Measurements from ENCODE around the gene PRKCB.
"Not testable (repeated sequence)": the region's sequence is repeated elsewhere in the genome, so short reads cannot be mapped to it uniquely, and the experiment has no call there.

PRKCB gene

DNA sequence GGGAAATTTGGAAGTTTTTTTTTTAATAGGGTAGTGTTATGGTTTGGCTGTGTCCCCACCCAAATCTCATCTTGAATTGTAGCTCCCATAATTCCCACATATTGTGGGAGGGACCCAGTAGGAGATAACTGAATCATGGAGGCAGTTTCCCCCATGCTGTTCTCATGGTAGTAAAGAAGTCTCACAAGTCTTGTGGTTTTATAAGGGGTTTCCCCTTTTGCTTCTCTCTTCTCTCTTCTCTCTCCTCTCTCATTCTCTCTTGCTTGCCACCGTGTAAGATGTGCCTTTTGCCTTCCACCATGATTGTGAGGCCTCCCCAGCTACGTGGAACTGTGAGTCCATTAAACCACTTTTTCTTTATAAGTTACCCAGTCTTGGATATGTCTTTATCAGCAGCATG, 403.1 kb downstream of the PRKCB start:
- H3K27me3 ChIP-seq (ENCODE audit: control insufficient read depth in 5 of 5, insufficient read depth in 4 of 5, low read length in 5 of 5): not testable (repeated sequence)

GRCh38 chr16:24246911-24247607, 411.3 kb downstream of the PRKCB start:
- Histone ChIP-seq H3K9ac (ENCODE audit: low read length in 5 of 5) (no peak overlapping the region), H3K27me3 (ENCODE audit: control insufficient read depth in 5 of 5, insufficient read depth in 4 of 5, low read length in 5 of 5) (no peaks in the 10 kb centered on the region), H3K4me1 (ENCODE audit: control insufficient read depth in 5 of 5, insufficient read depth in 5 of 5, low read length in 5 of 5) (no peaks in the 10 kb centered on the region), H3K27ac (ENCODE audit: low read depth, low read length) (no peak overlapping the region), H3K36me3 (ENCODE audit: control insufficient read depth in 5 of 5, insufficient read depth in 5 of 5, low read length in 5 of 5) (no peaks in the 10 kb centered on the region), H3K9me3 (ENCODE audit: control insufficient read depth in 5 of 5, low read length in 5 of 5) (no peaks in the 10 kb centered on the region), H3K4me3 (ENCODE audit: low read depth in 1 of 5, low read length in 5 of 5) (no peak overlapping the region)

More for the DNA sequence above, 403.1 kb downstream of the PRKCB start:
- not testable (repeated sequence) for H3K4me3 ChIP-seq (ENCODE audit: low read depth in 1 of 5, low read length in 5 of 5); H3K27ac ChIP-seq (ENCODE audit: low read depth, low read length); H3K9ac ChIP-seq (ENCODE audit: low read length in 5 of 5); H3K4me1 ChIP-seq (ENCODE audit: control insufficient read depth in 5 of 5, insufficient read depth in 5 of 5, low read length in 5 of 5); H3K36me3 ChIP-seq (ENCODE audit: control insufficient read depth in 5 of 5, insufficient read depth in 5 of 5, low read length in 5 of 5)
- H3K9me3 ChIP-seq (ENCODE audit: control insufficient read depth in 5 of 5, low read length in 5 of 5): peaks cover 2 to 14% (median 10%) of the 10 kb centered on the region in 5 donors

GRCh38 chr16:24253192-24253591, 417.4 kb downstream of the PRKCB start:
- Histone ChIP-seq H3K9ac (ENCODE audit: low read length in 5 of 5) (no peak overlapping the region), H3K9me3 (ENCODE audit: control insufficient read depth in 5 of 5, low read length in 5 of 5) (no peaks in the 10 kb centered on the region), H3K4me1 (ENCODE audit: control insufficient read depth in 5 of 5, insufficient read depth in 5 of 5, low read length in 5 of 5) (no peaks in the 10 kb centered on the region), H3K4me3 (ENCODE audit: low read depth in 1 of 5, low read length in 5 of 5) (no peak overlapping the region), H3K27me3 (ENCODE audit: control insufficient read depth in 5 of 5, insufficient read depth in 4 of 5, low read length in 5 of 5) (peaks cover 4 to 34% (median 24%) of the 10 kb centered on the region in 5 donors), H3K36me3 (ENCODE audit: control insufficient read depth in 5 of 5, insufficient read depth in 5 of 5, low read length in 5 of 5) (no peaks in the 10 kb centered on the region), H3K27ac (ENCODE audit: low read depth, low read length) (no peak overlapping the region)

DNA sequence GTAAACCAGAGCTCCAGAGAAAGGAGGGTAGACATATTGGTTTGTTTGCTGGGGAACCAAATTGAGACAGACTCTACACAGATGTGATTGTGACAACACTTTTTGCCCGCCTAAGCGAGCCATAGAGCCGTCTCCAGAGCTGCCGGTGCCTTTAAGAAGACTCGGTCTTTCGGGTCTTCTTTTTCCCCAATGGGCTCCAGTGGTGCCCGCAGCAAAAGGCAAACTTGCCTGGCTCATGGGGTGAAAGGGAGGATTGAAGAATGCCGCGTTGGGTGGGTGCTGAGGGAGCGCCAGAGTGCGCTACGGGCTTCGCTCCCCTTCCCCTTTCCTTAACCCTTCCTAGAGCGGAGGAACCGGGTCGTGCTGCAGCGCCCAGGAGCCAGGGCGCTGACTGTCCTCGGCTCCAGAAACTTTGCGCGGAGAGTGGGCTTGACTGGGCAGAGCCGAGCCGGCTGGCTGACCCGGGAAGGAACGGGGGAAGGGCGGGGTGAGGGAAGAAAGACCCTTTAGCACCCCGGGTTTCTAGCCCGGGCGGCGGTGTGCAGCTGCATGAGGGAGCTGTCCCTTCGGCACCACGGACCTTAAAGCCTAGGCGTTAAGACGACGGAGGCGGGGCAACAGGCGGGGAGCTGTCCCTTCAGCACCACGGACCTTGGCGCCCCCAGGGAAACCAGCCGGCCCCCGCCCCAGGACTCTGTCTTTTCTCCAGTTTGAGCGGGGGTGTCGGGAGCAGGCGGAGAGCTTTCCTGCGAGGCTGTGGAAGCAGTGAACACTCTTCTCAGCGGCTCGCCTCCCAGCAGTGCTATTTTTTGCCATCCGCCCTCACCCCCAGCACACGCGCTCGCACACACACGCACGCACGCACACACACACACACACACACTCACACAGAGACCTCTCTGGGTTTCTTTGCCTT, 419.9 kb downstream of the PRKCB start, which contains the start of gene CACNG3:
CACNG3 (plus strand) TSS at position 880 of the 916 bp plus-strand sequence. CDS start 420 bp downstream, outside the sequence.
- H3K36me3 ChIP-seq (ENCODE audit: control insufficient read depth in 5 of 5, insufficient read depth in 5 of 5, low read length in 5 of 5): no peaks in the 10 kb centered on the region
- no peak within 1 kb of the TSS for H3K4me3 ChIP-seq (ENCODE audit: low read depth in 1 of 5, low read length in 5 of 5)
- no peaks in the 10 kb centered on the region for H3K4me1 ChIP-seq (ENCODE audit: control insufficient read depth in 5 of 5, insufficient read depth in 5 of 5, low read length in 5 of 5)
- H3K9ac ChIP-seq (ENCODE audit: low read length in 5 of 5): no peak within 1 kb of the TSS
- no peak within 1 kb of the TSS for H3K27ac ChIP-seq (ENCODE audit: low read depth, low read length)
- H3K27me3 ChIP-seq (ENCODE audit: control insufficient read depth in 5 of 5, insufficient read depth in 4 of 5, low read length in 5 of 5): peaks cover 4 to 35% (median 29%) of the 10 kb centered on the region in 5 donors
- H3K9me3 ChIP-seq (ENCODE audit: control insufficient read depth in 5 of 5, low read length in 5 of 5): no peaks in the 10 kb centered on the region

GRCh38 chr16:24257958-24258357, 422.2 kb downstream of the PRKCB start:
- Histone ChIP-seq H3K27ac (ENCODE audit: low read depth, low read length) (no peak overlapping the region), H3K36me3 (ENCODE audit: control insufficient read depth in 5 of 5, insufficient read depth in 5 of 5, low read length in 5 of 5) (no peaks in the 10 kb centered on the region), H3K9ac (ENCODE audit: low read length in 5 of 5) (no peak overlapping the region), H3K4me3 (ENCODE audit: low read depth in 1 of 5, low read length in 5 of 5) (no peak overlapping the region), H3K27me3 (ENCODE audit: control insufficient read depth in 5 of 5, insufficient read depth in 4 of 5, low read length in 5 of 5) (peaks cover 4 to 38% (median 29%) of the 10 kb centered on the region in 5 donors), H3K9me3 (ENCODE audit: control insufficient read depth in 5 of 5, low read length in 5 of 5) (no peaks in the 10 kb centered on the region), H3K4me1 (ENCODE audit: control insufficient read depth in 5 of 5, insufficient read depth in 5 of 5, low read length in 5 of 5) (no peaks in the 10 kb centered on the region)

DNA sequence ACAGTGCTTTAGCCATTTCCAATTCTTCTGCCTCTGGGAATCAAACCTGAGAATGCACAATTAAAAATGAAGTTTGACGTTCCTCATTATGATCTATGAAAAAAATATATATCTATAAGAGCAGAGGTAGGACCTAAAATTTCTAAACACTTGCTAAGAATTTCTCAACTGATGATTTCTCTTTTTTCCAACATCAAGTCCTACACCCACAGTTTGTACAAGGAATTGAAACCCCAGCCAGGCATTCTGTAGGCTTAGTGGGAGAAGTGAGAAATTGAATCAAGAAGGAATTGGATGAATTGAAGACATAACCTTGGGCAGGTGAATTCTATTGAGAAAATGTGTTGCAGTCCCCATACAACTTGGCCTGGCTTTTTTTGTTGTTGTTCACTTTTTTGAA, 423.0 kb downstream of the PRKCB start:
- H3K9ac ChIP-seq (ENCODE audit: low read length in 5 of 5): no peak overlapping the region
- no peaks in the 10 kb centered on the region for H3K9me3 ChIP-seq (ENCODE audit: control insufficient read depth in 5 of 5, low read length in 5 of 5)
- H3K4me1 ChIP-seq (ENCODE audit: control insufficient read depth in 5 of 5, insufficient read depth in 5 of 5, low read length in 5 of 5): no peaks in the 10 kb centered on the region
- no peak overlapping the region for H3K27ac ChIP-seq (ENCODE audit: low read depth, low read length)
- H3K27me3 ChIP-seq (ENCODE audit: control insufficient read depth in 5 of 5, insufficient read depth in 4 of 5, low read length in 5 of 5): peaks cover 4 to 38% (median 24%) of the 10 kb centered on the region in 5 donors
- H3K4me3 ChIP-seq (ENCODE audit: low read depth in 1 of 5, low read length in 5 of 5): no peak overlapping the region
- no peaks in the 10 kb centered on the region for H3K36me3 ChIP-seq (ENCODE audit: control insufficient read depth in 5 of 5, insufficient read depth in 5 of 5, low read length in 5 of 5)

DNA sequence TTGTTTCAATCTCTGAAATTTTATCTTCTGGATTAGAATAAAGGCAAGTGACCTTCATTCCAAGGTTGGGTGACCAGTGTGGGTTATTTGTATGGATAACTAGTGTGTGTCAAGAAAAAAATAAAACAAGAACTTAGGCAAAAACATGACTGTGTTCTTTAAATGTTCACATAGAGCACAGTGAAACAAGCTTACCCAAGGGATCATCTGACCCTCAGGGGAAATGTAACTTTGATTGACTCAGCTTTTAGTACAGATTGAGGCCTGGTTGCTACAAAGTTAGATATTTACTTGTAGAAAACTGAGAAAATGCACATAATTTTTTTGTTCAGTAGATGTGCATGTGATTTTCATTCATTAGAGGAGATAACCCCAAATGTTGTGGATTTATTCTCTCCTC, 427.0 kb downstream of the PRKCB start:
- Histone ChIP-seq H3K9me3 (ENCODE audit: control insufficient read depth in 5 of 5, low read length in 5 of 5) (peaks cover 0 to 3% (median 0%) of the 10 kb centered on the region in 5 donors), H3K27me3 (ENCODE audit: control insufficient read depth in 5 of 5, insufficient read depth in 4 of 5, low read length in 5 of 5) (peaks cover 0 to 11% (median 5%) of the 10 kb centered on the region in 5 donors), H3K27ac (ENCODE audit: low read depth, low read length) (no peak overlapping the region)

More for the DNA sequence above, 427.0 kb downstream of the PRKCB start:
- Histone ChIP-seq H3K4me3 (ENCODE audit: low read depth in 1 of 5, low read length in 5 of 5) (no peak overlapping the region), H3K4me1 (ENCODE audit: control insufficient read depth in 5 of 5, insufficient read depth in 5 of 5, low read length in 5 of 5) (no peaks in the 10 kb centered on the region), H3K9ac (ENCODE audit: low read length in 5 of 5) (no peak overlapping the region), H3K36me3 (ENCODE audit: control insufficient read depth in 5 of 5, insufficient read depth in 5 of 5, low read length in 5 of 5) (no peaks in the 10 kb centered on the region)

Data from subcutaneous abdominal adipose tissue (tissue), 5 donors.